GM12878 (cell line): ENCODE data around the gene ACACB. TPM values are rescaled to one million over a fixed set of nuclear protein-coding genes. Genes with fewer than 3 reads are reported as not detected.

Source experiments
- ATAC-seq: fragments of 200-7000 bp; cut with Tn5 transposase; 3 replicates; pipeline ENCODE4 v1.9.1; 2020; ENCODE audit warnings: mild to moderate bottlenecking, moderate library complexity
- BruUV-seq: library from RNA; stranded (reverse); fragments of 400-500 nt; replicated peaks from 2 replicates; lab custom pipeline; 2021; lab: Mats Ljungman, UMichigan
- CTCF ChIA-PET: fragments of 300-600 bp; sonication (Branson Sonifier 250); formaldehyde crosslinking; extraction: SDS; loops from one replicate; lab custom pipeline; 2021; ENCODE audit warnings: inconsistent platforms; lab: Yijun Ruan, JAX
- POLR2A ChIA-PET: fragments of 350-600 bp; formaldehyde crosslinking; extraction: SDS; loops from one replicate; lab custom pipeline; 2021; ENCODE audit warnings: inconsistent platforms; lab: Charles Lee
- RAD21 ChIA-PET: fragments of 300-600 bp; sonication (Branson Sonifier 250); formaldehyde crosslinking; loops from one replicate; lab custom pipeline; 2023; ENCODE audit warnings: antibody characterized with exemption; ENCODE audit not compliant: unreplicated experiment; lab: Charles Lee
- SMC1A ChIA-PET: fragments of 300-600 bp; sonication (Branson Sonifier 250); formaldehyde crosslinking; loops from one replicate; lab custom pipeline; 2023; ENCODE audit not compliant: unreplicated experiment, uncharacterized antibody; lab: Charles Lee
- DNase-seq: peaks from one replicate; pipeline ENCODE4 v3.0.0-alpha.2; 2011; ENCODE audit warnings: low read depth, low spot score
- FAIRE-seq: peaks from 3 replicates; lab custom pipeline; 2011; peaks lifted over from hg19 to GRCh38; lab: Jason Lieb, UNC
- H2AFZ ChIP-seq: 2 replicates; pipeline ENCODE4 v1.6.0; 2011; ENCODE audit warnings: low read depth, low read length, control low read depth; ENCODE audit not compliant: control insufficient read depth
- H3K27ac ChIP-seq: 2 replicates; pipeline ENCODE4 v1.5.1; 2011; ENCODE audit warnings: control low read depth; ENCODE audit not compliant: control insufficient read depth, insufficient read depth
- H3K27me3 ChIP-seq, 2 experiments: replicated peaks in 1 of 2; 2 replicates each; pipeline versions ENCODE4 v1.6.0 to v1.6.1; 2011; ENCODE audit warnings: low read length in 1 of 2; ENCODE audit not compliant: control insufficient read depth in 2 of 2, insufficient read depth in 2 of 2
- H3K36me3 ChIP-seq, 2 experiments: 2 replicates each; pipeline ENCODE4 v1.5.1; 2011; ENCODE audit warnings: low read length in 1 of 2; ENCODE audit not compliant: control insufficient read depth in 2 of 2, insufficient read depth in 2 of 2
- H3K4me1 ChIP-seq: 2 replicates; pipeline ENCODE4 v1.6.1; 2011; ENCODE audit warnings: mild to moderate bottlenecking, low read length, moderate library complexity, mixed read lengths; ENCODE audit not compliant: control insufficient read depth, insufficient read depth
- H3K4me2 ChIP-seq: 2 replicates; pipeline ENCODE4 v1.6.0; 2011; ENCODE audit warnings: control low read depth; ENCODE audit not compliant: control insufficient read depth, insufficient read depth
- H3K4me3 ChIP-seq: fragments of 200-600 bp; sonication (generic); 2 replicates; pipeline ENCODE4 v1.5.1; 2016
- H3K79me2 ChIP-seq: 2 replicates; pipeline ENCODE4 v1.6.0; 2011; ENCODE audit warnings: low read length; ENCODE audit not compliant: control insufficient read depth, insufficient read depth
- H3K9ac ChIP-seq: 2 replicates; pipeline ENCODE4 v1.8.0; 2011; ENCODE audit warnings: low read length, control low read depth, mixed read lengths; ENCODE audit not compliant: control insufficient read depth, insufficient read depth
- H3K9me3 ChIP-seq: replicated peaks from 3 replicates; pipeline ENCODE4 v1.5.1; 2011; ENCODE audit warnings: mild to moderate bottlenecking, low read length; ENCODE audit not compliant: control insufficient read depth, insufficient read depth
- H4K20me1 ChIP-seq: 2 replicates; pipeline ENCODE4 v1.6.0; 2011; ENCODE audit not compliant: control insufficient read depth, insufficient read depth
- BCL11A ChIP-seq: IDR thresholded peaks from 2 replicates; pipeline ENCODE4 v1.6.1; 2011; ENCODE audit warnings: low read depth, low read length
- CBX5 ChIP-seq: sonication (generic); IDR thresholded peaks from 2 replicates; pipeline ENCODE4 v1.6.1; 2016; ENCODE audit warnings: low read depth, moderate library complexity, mild to moderate bottlenecking, inconsistent platforms
- CEBPB ChIP-seq, 2 experiments: fragments of 150-350 bp in 1 of 2; IDR thresholded peaks; 2 replicates each; pipeline ENCODE4 v1.6.1; 2012 to 2014; ENCODE audit warnings: low read depth in 2 of 2, low read length in 2 of 2, borderline replicate concordance in 1 of 2, inconsistent platforms in 1 of 2
- DPF2 ChIP-seq: fragments of 450-650 bp; IDR thresholded peaks from 2 replicates; pipeline ENCODE4 v1.6.1; 2017; ENCODE audit warnings: mild to moderate bottlenecking
- FOS ChIP-seq: IDR thresholded peaks from 3 replicates; pipeline ENCODE4 v1.6.1; 2011; ENCODE audit warnings: borderline replicate concordance; ENCODE audit not compliant: insufficient read length; ENCODE audit errors: extremely low read depth
- GABPA ChIP-seq: IDR thresholded peaks from 2 replicates; pipeline ENCODE4 v1.6.1; 2014; ENCODE audit warnings: antibody characterized with exemption, low read depth, mild to moderate bottlenecking, inconsistent platforms
- JUNB ChIP-seq: IDR thresholded peaks from 2 replicates; pipeline ENCODE4 v1.6.1; 2016; ENCODE audit warnings: antibody characterized with exemption, mild to moderate bottlenecking
- NBN ChIP-seq: fragments of 450-650 bp; IDR thresholded peaks from 2 replicates; pipeline ENCODE4 v1.6.1; 2016
- PAX5 ChIP-seq: IDR thresholded peaks from 2 replicates; pipeline ENCODE4 v1.6.1; 2011; ENCODE audit warnings: low read depth, low read length, borderline replicate concordance
- RAD21 ChIP-seq: IDR thresholded peaks from 2 replicates; pipeline ENCODE4 v1.6.1; 2011; ENCODE audit warnings: mild to moderate bottlenecking, low read depth, low read length, moderate library complexity; ENCODE audit not compliant: insufficient read depth
- RB1 ChIP-seq: fragments of 450-650 bp; formaldehyde crosslinking; IDR thresholded peaks from 2 replicates; pipeline ENCODE4 v1.6.1; 2017; ENCODE audit warnings: mild to moderate bottlenecking, borderline replicate concordance
- SUPT20H ChIP-seq: IDR thresholded peaks from 2 replicates; pipeline ENCODE4 v1.6.1; 2011; ENCODE audit warnings: low read depth, mild to moderate bottlenecking, low read length, moderate library complexity, borderline replicate concordance; ENCODE audit not compliant: control insufficient read depth
- SUZ12 ChIP-seq: fragments of 200-600 bp; sonication (generic); IDR thresholded peaks from one replicate; pipeline ENCODE4 v1.6.1; 2018; ENCODE audit warnings: antibody characterized with exemption, mild to moderate bottlenecking; ENCODE audit not compliant: unreplicated experiment
- ZNF217 ChIP-seq: fragments of 450-650 bp; IDR thresholded peaks from 2 replicates; pipeline ENCODE4 v1.6.1; 2017; ENCODE audit warnings: antibody characterized with exemption, mild to moderate bottlenecking
- WGBS: methylation state at CpG from one replicate; pipeline ENCODE4 v1.1.6; 2016; ENCODE audit warnings: low lambda C conversion rate; ENCODE audit not compliant: insufficient replicate concordance, insufficient coverage; ENCODE audit errors: missing lambda C conversion rate; 5-methylcytosine and 5-hydroxymethylcytosine counted together
- in situ Hi-C: fragments of 300-500 bp; cut with MboI; formaldehyde crosslinking; loops from 9 replicates; pipeline ENCODE4 v1.14.3; 2018; ENCODE audit warnings: mixed read lengths
- intact Hi-C: fragments of 100-400 bp; cut with micrococcal nuclease; formaldehyde crosslinking; loops from one replicate; pipeline ENCODE4 v1.14.2; 2022; ENCODE audit not compliant: unreplicated experiment
- polyA plus RNA-seq, 11 experiments: library from polyadenylated mRNA; depleted of rRNA in 4 of 11; unstranded in 6 of 11; stranded (reverse) in 5 of 11; fragments of >200 nt; fragmentation: Nextera tagmentation in 4 of 11; fragmentation: Illumina TruSeq in 1 of 11; extraction: Ambion mirVana in 4 of 11; extraction: Trizol in 1 of 11; gene quantifications; 1 replicate in 1 of 11; 2 replicates in 10 of 11; pipeline versions ENCODE4 v1.2.1 to v1.2.3, GENCODE V29; 2011 to 2016; ENCODE audit warnings: inconsistent platforms in 2 of 11, missing spikeins in 2 of 11, low read depth in 1 of 11
- total RNA-seq, 4 experiments: library from RNA; depleted of rRNA in 3 of 4; stranded (reverse); fragments of >200 nt in 3 of 4; fragmentation: Illumina TruSeq in 1 of 4; extraction: Trizol in 1 of 4; gene quantifications; 2 replicates each; pipeline versions ENCODE4 v1.2.1 to v1.2.3, GENCODE V29; 2013 to 2021
- TF ChIP-seq, protein P1 (sequence below): IDR thresholded peaks from 2 replicates; pipeline ENCODE4 v1.6.1; 2012; ENCODE audit warnings: mild to moderate bottlenecking, low read depth, low read length
- TF ChIP-seq, protein P2 (sequence below): IDR thresholded peaks from 2 replicates; pipeline ENCODE4 v1.6.1; 2012; ENCODE audit warnings: low read length, inconsistent platforms
- TF ChIP-seq, protein P3 (sequence below): fragments of 450-650 bp; IDR thresholded peaks from 2 replicates; pipeline ENCODE4 v1.6.1; 2018; ENCODE audit warnings: borderline replicate concordance, mild to moderate bottlenecking; ENCODE audit not compliant: partially characterized antibody
- TF ChIP-seq, protein P4 (sequence below): IDR thresholded peaks from 2 replicates; pipeline ENCODE4 v1.6.1; 2011; ENCODE audit warnings: mild to moderate bottlenecking, low read depth, low read length, moderate library complexity; ENCODE audit not compliant: insufficient replicate concordance

Gene ACACB
- total and polyA plus RNA-seq, 10 of the 15 experiments (the other 5 are each of a cell fraction or from before 2014, with no cell fraction given) = 0.05 to 1.9 (median 0.38) TPM; not detected in 2

DNA sequence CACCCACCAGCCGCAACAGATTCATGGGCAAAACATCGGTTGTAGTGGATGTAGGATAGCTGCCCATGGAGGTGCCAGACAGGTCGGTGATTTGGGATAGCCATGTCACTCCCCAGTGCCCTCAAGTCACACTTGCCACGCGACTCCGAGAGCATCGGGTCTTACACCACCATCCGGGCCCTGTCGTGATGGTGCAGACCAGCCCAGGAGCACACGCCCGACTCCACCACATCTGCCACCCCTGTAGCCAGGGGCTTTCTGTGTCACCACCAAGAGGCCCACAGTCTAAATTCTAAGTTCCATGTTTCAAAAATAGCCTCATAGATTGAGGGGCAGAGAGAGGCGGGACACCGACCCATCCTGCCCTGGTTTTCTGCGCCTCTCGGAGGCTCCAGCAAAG, 174.7 kb downstream of the ACACB start:
- no peaks in the 10 kb centered on the region for H4K20me1 ChIP-seq
- H2AFZ ChIP-seq = no peak overlapping the region
- WGBS = 46% methylated on average over 15 of the region's 15 CpGs
- no peaks in the 10 kb centered on the region for H3K4me1 ChIP-seq
- no peaks in the 10 kb centered on the region for H3K36me3 ChIP-seq
- H3K9ac ChIP-seq = no peak overlapping the region
- DNase-seq (no peak), ATAC-seq (no peak), FAIRE-seq (no peak)
- no peaks in the 10 kb centered on the region for H3K79me2 ChIP-seq
- H3K4me2 ChIP-seq = no peak overlapping the region
- ChIA-PET SMC1A (no interaction called here), CTCF (no interaction called here), POLR2A (no interaction called here), RAD21 (no interaction called here)
- in situ Hi-C loops (no loop called here), intact Hi-C loops (no loop called here)
- TF ChIP-seq, protein P1, sequence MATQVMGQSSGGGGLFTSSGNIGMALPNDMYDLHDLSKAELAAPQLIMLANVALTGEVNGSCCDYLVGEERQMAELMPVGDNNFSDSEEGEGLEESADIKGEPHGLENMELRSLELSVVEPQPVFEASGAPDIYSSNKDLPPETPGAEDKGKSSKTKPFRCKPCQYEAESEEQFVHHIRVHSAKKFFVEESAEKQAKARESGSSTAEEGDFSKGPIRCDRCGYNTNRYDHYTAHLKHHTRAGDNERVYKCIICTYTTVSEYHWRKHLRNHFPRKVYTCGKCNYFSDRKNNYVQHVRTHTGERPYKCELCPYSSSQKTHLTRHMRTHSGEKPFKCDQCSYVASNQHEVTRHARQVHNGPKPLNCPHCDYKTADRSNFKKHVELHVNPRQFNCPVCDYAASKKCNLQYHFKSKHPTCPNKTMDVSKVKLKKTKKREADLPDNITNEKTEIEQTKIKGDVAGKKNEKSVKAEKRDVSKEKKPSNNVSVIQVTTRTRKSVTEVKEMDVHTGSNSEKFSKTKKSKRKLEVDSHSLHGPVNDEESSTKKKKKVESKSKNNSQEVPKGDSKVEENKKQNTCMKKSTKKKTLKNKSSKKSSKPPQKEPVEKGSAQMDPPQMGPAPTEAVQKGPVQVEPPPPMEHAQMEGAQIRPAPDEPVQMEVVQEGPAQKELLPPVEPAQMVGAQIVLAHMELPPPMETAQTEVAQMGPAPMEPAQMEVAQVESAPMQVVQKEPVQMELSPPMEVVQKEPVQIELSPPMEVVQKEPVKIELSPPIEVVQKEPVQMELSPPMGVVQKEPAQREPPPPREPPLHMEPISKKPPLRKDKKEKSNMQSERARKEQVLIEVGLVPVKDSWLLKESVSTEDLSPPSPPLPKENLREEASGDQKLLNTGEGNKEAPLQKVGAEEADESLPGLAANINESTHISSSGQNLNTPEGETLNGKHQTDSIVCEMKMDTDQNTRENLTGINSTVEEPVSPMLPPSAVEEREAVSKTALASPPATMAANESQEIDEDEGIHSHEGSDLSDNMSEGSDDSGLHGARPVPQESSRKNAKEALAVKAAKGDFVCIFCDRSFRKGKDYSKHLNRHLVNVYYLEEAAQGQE = no peak
- TF ChIP-seq DPF2 (no peak), GABPA (no peak), CEBPB (IDR thresholded peaks at IDR 0.05; ENCODE audit: borderline replicate concordance in 1 of 2, low read depth in 2 of 2, low read length in 2 of 2) (no peak), PAX5 (no peak), RAD21 (no peak), NBN (no peak), BCL11A (no peak), ZNF217 (no peak), RB1 (no peak), JUNB (no peak), FOS (no peak), SUPT20H (no peak), SUZ12 (no peak), CBX5 (no peak)
- TF ChIP-seq, protein P2, sequence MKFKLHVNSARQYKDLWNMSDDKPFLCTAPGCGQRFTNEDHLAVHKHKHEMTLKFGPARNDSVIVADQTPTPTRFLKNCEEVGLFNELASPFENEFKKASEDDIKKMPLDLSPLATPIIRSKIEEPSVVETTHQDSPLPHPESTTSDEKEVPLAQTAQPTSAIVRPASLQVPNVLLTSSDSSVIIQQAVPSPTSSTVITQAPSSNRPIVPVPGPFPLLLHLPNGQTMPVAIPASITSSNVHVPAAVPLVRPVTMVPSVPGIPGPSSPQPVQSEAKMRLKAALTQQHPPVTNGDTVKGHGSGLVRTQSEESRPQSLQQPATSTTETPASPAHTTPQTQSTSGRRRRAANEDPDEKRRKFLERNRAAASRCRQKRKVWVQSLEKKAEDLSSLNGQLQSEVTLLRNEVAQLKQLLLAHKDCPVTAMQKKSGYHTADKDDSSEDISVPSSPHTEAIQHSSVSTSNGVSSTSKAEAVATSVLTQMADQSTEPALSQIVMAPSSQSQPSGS = no peak
- TF ChIP-seq, protein P3, sequence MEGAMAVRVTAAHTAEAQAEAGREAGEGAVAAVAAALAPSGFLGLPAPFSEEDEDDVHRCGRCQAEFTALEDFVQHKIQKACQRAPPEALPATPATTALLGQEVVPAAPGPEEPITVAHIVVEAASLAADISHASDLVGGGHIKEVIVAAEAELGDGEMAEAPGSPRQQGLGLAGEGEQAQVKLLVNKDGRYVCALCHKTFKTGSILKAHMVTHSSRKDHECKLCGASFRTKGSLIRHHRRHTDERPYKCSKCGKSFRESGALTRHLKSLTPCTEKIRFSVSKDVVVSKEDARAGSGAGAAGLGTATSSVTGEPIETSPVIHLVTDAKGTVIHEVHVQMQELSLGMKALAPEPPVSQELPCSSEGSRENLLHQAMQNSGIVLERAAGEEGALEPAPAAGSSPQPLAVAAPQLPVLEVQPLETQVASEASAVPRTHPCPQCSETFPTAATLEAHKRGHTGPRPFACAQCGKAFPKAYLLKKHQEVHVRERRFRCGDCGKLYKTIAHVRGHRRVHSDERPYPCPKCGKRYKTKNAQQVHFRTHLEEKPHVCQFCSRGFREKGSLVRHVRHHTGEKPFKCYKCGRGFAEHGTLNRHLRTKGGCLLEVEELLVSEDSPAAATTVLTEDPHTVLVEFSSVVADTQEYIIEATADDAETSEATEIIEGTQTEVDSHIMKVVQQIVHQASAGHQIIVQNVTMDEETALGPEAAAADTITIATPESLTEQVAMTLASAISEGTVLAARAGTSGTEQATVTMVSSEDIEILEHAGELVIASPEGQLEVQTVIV = no peak
- TF ChIP-seq, protein P4, sequence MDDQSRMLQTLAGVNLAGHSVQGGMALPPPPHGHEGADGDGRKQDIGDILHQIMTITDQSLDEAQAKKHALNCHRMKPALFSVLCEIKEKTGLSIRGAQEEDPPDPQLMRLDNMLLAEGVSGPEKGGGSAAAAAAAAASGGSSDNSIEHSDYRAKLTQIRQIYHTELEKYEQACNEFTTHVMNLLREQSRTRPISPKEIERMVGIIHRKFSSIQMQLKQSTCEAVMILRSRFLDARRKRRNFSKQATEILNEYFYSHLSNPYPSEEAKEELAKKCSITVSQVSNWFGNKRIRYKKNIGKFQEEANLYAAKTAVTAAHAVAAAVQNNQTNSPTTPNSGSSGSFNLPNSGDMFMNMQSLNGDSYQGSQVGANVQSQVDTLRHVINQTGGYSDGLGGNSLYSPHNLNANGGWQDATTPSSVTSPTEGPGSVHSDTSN = no peak
- no peak overlapping the region for H3K4me3 ChIP-seq
- no peaks in the 10 kb centered on the region for H3K9me3 ChIP-seq
- BruUV-seq = no TSS peak
- H3K27me3 ChIP-seq = peaks cover 1 to 3% of the 10 kb centered on the region in 2 experiments; a peak in 3 of 4 replicates
- no peak overlapping the region for H3K27ac ChIP-seq
